Memory B cell (primary cell): ENCODE data around the gene HNRNPM.
A peak's percentile ranks its signal among the peaks of the same experiment; 100 is the strongest.
"Not testable (repeated sequence)": the region's sequence is repeated elsewhere in the genome, so short reads cannot be mapped to it uniquely, and the experiment has no call there.

ENCODE experiments used
- ATAC-seq: fragments of 150-1000 bp; cut with Tn5 transposase; 2 replicates; pipeline ENCODE4 v1.10.0; 2021; ENCODE audit warnings: low read depth, mild to moderate bottlenecking, moderate library complexity
- DNase-seq, 2 donors: peaks; one replicate each; pipeline ENCODE4 v3.0.0; 2022; ENCODE audit warnings: low spot score in 2 of 2
- H3K27ac Mint-ChIP-seq: one replicate; pipeline ENCODE4 v1.8.0; 2022; ENCODE audit warnings: mild to moderate bottlenecking, moderate library complexity, mixed read lengths
- H3K27me3 Mint-ChIP-seq: one replicate; pipeline ENCODE4 v1.8.0; 2022; ENCODE audit warnings: mixed read lengths
- H3K36me3 Mint-ChIP-seq: one replicate; pipeline ENCODE4 v1.8.0; 2022; ENCODE audit warnings: mild to moderate bottlenecking, mixed read lengths
- H3K4me1 Mint-ChIP-seq: one replicate; pipeline ENCODE4 v1.8.0; 2022; ENCODE audit warnings: mixed read lengths
- H3K4me3 Mint-ChIP-seq: one replicate; pipeline ENCODE4 v1.8.0; 2022; ENCODE audit warnings: mild to moderate bottlenecking, moderate library complexity, mixed read lengths
- H3K9me3 Mint-ChIP-seq: one replicate; pipeline ENCODE4 v1.8.0; 2022; ENCODE audit warnings: mixed read lengths

Gene HNRNPM

GRCh38 chr19:8412783-8413628 is 31.8 kb upstream of the HNRNPM start, which contains the start of gene MARCHF2:
TSS of gene MARCHF2 (plus strand) at chr19:8413305. CDS start at chr19:8421841, 8,536 bp downstream.
- Mint-ChIP-seq H3K4me3 (peak within 1 kb of the TSS; percentile 70), H3K4me1 (peaks cover 6% of the 10 kb centered on the region), H3K9me3 (no peaks in the 10 kb centered on the region), H3K27me3 (no peaks in the 10 kb centered on the region), H3K27ac (no peak within 1 kb of the TSS), H3K36me3 (no peaks in the 10 kb centered on the region)
- peak; percentile 91 to 96 for DNase-seq
- peak; percentile 99 for ATAC-seq

GRCh38 chr19:8413629-8413995 is 31.2 kb upstream of the HNRNPM start:
- DNase-seq = no peak
- ATAC-seq = no peak
- peak overlapping the region; percentile 53 for H3K4me3 Mint-ChIP-seq
- no peaks in the 10 kb centered on the region for H3K9me3 Mint-ChIP-seq
- H3K36me3 Mint-ChIP-seq = no peaks in the 10 kb centered on the region
- no peak overlapping the region for H3K27ac Mint-ChIP-seq
- peaks cover 6% of the 10 kb centered on the region for H3K4me1 Mint-ChIP-seq
- no peaks in the 10 kb centered on the region for H3K27me3 Mint-ChIP-seq

GRCh38 chr19:8416796-8417195 is 28.0 kb upstream of the HNRNPM start:
- no peaks in the 10 kb centered on the region for H3K27me3 Mint-ChIP-seq
- no peak for ATAC-seq
- peaks cover 3% of the 10 kb centered on the region for H3K4me1 Mint-ChIP-seq
- H3K9me3 Mint-ChIP-seq = no peaks in the 10 kb centered on the region
- no peak for DNase-seq
- no peaks in the 10 kb centered on the region for H3K36me3 Mint-ChIP-seq
- H3K27ac Mint-ChIP-seq = no peak overlapping the region
- no peak overlapping the region for H3K4me3 Mint-ChIP-seq

- no peak for DNase-seq
- Mint-ChIP-seq H3K4me1 (no peaks in the 10 kb centered on the region), H3K27me3 (no peaks in the 10 kb centered on the region), H3K4me3 (no peak overlapping the region), H3K36me3 (peaks cover 2% of the 10 kb centered on the region), H3K9me3 (no peaks in the 10 kb centered on the region), H3K27ac (no peak overlapping the region)
- ATAC-seq = no peak
These were observed 23.0 kb upstream of the HNRNPM start for GRCh38 chr19:8421484-8422461.

- H3K4me3 Mint-ChIP-seq = no peak overlapping the region
- DNase-seq = no peak
- H3K27me3 Mint-ChIP-seq = no peaks in the 10 kb centered on the region
- H3K4me1 Mint-ChIP-seq = no peaks in the 10 kb centered on the region
- no peaks in the 10 kb centered on the region for H3K9me3 Mint-ChIP-seq
- H3K27ac Mint-ChIP-seq = no peak overlapping the region
- no peak for ATAC-seq
- H3K36me3 Mint-ChIP-seq = peaks cover 9% of the 10 kb centered on the region
These were observed 21.0 kb upstream of the HNRNPM start for GRCh38 chr19:8423817-8424223.

GRCh38 chr19:8425331-8425730 is 19.4 kb upstream of the HNRNPM start:
- H3K9me3 Mint-ChIP-seq, DNase-seq, H3K27ac Mint-ChIP-seq, H3K4me1 Mint-ChIP-seq, H3K4me3 Mint-ChIP-seq, ATAC-seq, H3K27me3 Mint-ChIP-seq: not testable (repeated sequence)
- H3K36me3 Mint-ChIP-seq = peaks cover 13% of the 10 kb centered on the region

- H3K27ac Mint-ChIP-seq = no peak overlapping the region
- H3K4me3 Mint-ChIP-seq = no peak overlapping the region
These were observed 18.5 kb upstream of the HNRNPM start for GRCh38 chr19:8426283-8426682.

GRCh38 chr19:8429044-8429443 is 15.7 kb upstream of the HNRNPM start:
- no peak overlapping the region for H3K4me3 Mint-ChIP-seq
- ATAC-seq (no peak), DNase-seq (no peak)
- no peaks in the 10 kb centered on the region for H3K4me1 Mint-ChIP-seq
- no peak overlapping the region for H3K27ac Mint-ChIP-seq
- H3K27me3 Mint-ChIP-seq = no peaks in the 10 kb centered on the region
- H3K36me3 Mint-ChIP-seq = peaks cover 13% of the 10 kb centered on the region
- no peaks in the 10 kb centered on the region for H3K9me3 Mint-ChIP-seq

More at GRCh38 chr19:8426283-8426682, 18.5 kb upstream of the HNRNPM start:
- ATAC-seq (no peak), DNase-seq (no peak)
- no peaks in the 10 kb centered on the region for H3K27me3 Mint-ChIP-seq
- H3K36me3 Mint-ChIP-seq = peaks cover 16% of the 10 kb centered on the region
- no peaks in the 10 kb centered on the region for H3K4me1 Mint-ChIP-seq
- H3K9me3 Mint-ChIP-seq = no peaks in the 10 kb centered on the region

GRCh38 chr19:8429826-8430225 is 14.9 kb upstream of the HNRNPM start:
- no peaks in the 10 kb centered on the region for H3K4me1 Mint-ChIP-seq
- no peak for ATAC-seq
- H3K4me3 Mint-ChIP-seq = no peak overlapping the region
- no peak for DNase-seq
- no peaks in the 10 kb centered on the region for H3K27me3 Mint-ChIP-seq
- H3K27ac Mint-ChIP-seq = no peak overlapping the region
- no peaks in the 10 kb centered on the region for H3K9me3 Mint-ChIP-seq
- peaks cover 13% of the 10 kb centered on the region for H3K36me3 Mint-ChIP-seq

GRCh38 chr19:8430650-8431049 is 14.1 kb upstream of the HNRNPM start:
- no peaks in the 10 kb centered on the region for H3K27me3 Mint-ChIP-seq
- H3K4me1 Mint-ChIP-seq = peaks cover 3% of the 10 kb centered on the region
- ATAC-seq (no peak), DNase-seq (no peak)
- peaks cover 16% of the 10 kb centered on the region for H3K36me3 Mint-ChIP-seq
- no peak overlapping the region for H3K4me3 Mint-ChIP-seq
- no peaks in the 10 kb centered on the region for H3K9me3 Mint-ChIP-seq
- no peak overlapping the region for H3K27ac Mint-ChIP-seq

GRCh38 chr19:8438236-8438635 is 6.5 kb upstream of the HNRNPM start:
- no peak overlapping the region for H3K27ac Mint-ChIP-seq
- peaks cover 7% of the 10 kb centered on the region for H3K4me1 Mint-ChIP-seq
- H3K9me3 Mint-ChIP-seq = no peaks in the 10 kb centered on the region
- H3K27me3 Mint-ChIP-seq = no peaks in the 10 kb centered on the region
- peaks cover 5% of the 10 kb centered on the region for H3K36me3 Mint-ChIP-seq
- no peak overlapping the region for H3K4me3 Mint-ChIP-seq
- ATAC-seq (no peak), DNase-seq (no peak)

GRCh38 chr19:8441725-8442544 is 2.8 kb upstream of the HNRNPM start:
- ATAC-seq (no peak), DNase-seq (no peak)
- Mint-ChIP-seq H3K36me3 (peaks cover 3% of the 10 kb centered on the region), H3K27ac (no peak overlapping the region), H3K9me3 (no peaks in the 10 kb centered on the region), H3K27me3 (no peaks in the 10 kb centered on the region), H3K4me3 (no peak overlapping the region), H3K4me1 (peaks cover 10% of the 10 kb centered on the region)

GRCh38 chr19:8444140-8444676 is 567 bp upstream of the HNRNPM start:
- peaks cover 24% of the 10 kb centered on the region for H3K4me1 Mint-ChIP-seq
- not testable (repeated sequence) for ATAC-seq, DNase-seq, H3K36me3 Mint-ChIP-seq, H3K27me3 Mint-ChIP-seq, H3K9me3 Mint-ChIP-seq
- H3K27ac Mint-ChIP-seq = peak overlapping the region; percentile 94
- peak overlapping the region; percentile 91 for H3K4me3 Mint-ChIP-seq
